HG02798 (cell line): ENCODE results near the gene SYNCRIP.
"Not testable (repeated sequence)": the region's sequence is repeated elsewhere in the genome, so short reads cannot be mapped to it uniquely, and the experiment has no call there.

Source experiments
- ATAC-seq: cut with Tn5 transposase; IDR thresholded peaks from one replicate; pipeline ENCODE4 v1.9.1; 2021; ENCODE audit warnings: mild to moderate bottlenecking; ENCODE audit not compliant: unreplicated experiment, poor library complexity

The SYNCRIP gene

GRCh38 chr6:85642774-85643536 is at the start of gene SYNCRIP:
Gene SYNCRIP, minus strand, starts transcription at chr6:85642886. Its CDS starts 1,447 bp downstream, at chr6:85641439.
- ATAC-seq: peak; percentile 79

GRCh38 chr6:85691478-85691877 is 48.8 kb upstream of the SYNCRIP start:
- ATAC-seq: no peak

GRCh38 chr6:85690071-85690470 is 47.4 kb upstream of the SYNCRIP start:
- no peak for ATAC-seq

- ATAC-seq: peak; percentile 93
These were observed 43.0 kb upstream of the SYNCRIP start for GRCh38 chr6:85685713-85686112.

GRCh38 chr6:85684809-85685171 is 42.1 kb upstream of the SYNCRIP start:
- no peak for ATAC-seq

GRCh38 chr6:85684133-85684808 is 41.6 kb upstream of the SYNCRIP start:
- ATAC-seq: no peak

GRCh38 chr6:85681899-85682298 is 39.2 kb upstream of the SYNCRIP start:
- not testable (repeated sequence) for ATAC-seq

GRCh38 chr6:85680388-85680787 is 37.7 kb upstream of the SYNCRIP start:
- ATAC-seq: no peak

GRCh38 chr6:85679445-85680123 is 36.9 kb upstream of the SYNCRIP start:
- no peak for ATAC-seq

- peak; percentile 85 for ATAC-seq
These were observed 36.1 kb upstream of the SYNCRIP start for GRCh38 chr6:85678602-85679444.

- ATAC-seq: no peak
These were observed 35.4 kb upstream of the SYNCRIP start for GRCh38 chr6:85678026-85678601.

GRCh38 chr6:85677234-85677956 is 34.7 kb upstream of the SYNCRIP start:
- ATAC-seq: no peak

GRCh38 chr6:85676086-85676729 is 33.5 kb upstream of the SYNCRIP start:
- ATAC-seq: no peak

- no peak for ATAC-seq
These were observed 32.5 kb upstream of the SYNCRIP start for GRCh38 chr6:85675030-85675819.

- ATAC-seq: no peak
These were observed 31.9 kb upstream of the SYNCRIP start for GRCh38 chr6:85674604-85675003.

- ATAC-seq: no peak
These were observed 30.8 kb upstream of the SYNCRIP start for GRCh38 chr6:85673198-85674139.

- no peak for ATAC-seq
These were observed 29.9 kb upstream of the SYNCRIP start for GRCh38 chr6:85672623-85673022.
